Choroid plexus epithelial cell (primary cell): ENCODE results near the gene IFNLR1.

Experiments
- DNase-seq: peaks from one replicate; pipeline ENCODE4 v3.0.0-alpha.2; 2010; ENCODE audit warnings: low read depth
- H3K4me3 ChIP-seq: 2 replicates; pipeline ENCODE4 v1.5.1; 2011; ENCODE audit warnings: low read depth, mild to moderate bottlenecking, control low read depth, low read length, moderate library complexity
- CTCF ChIP-seq: conservative IDR thresholded peaks from 2 replicates; pipeline ENCODE4 v1.5.1; 2011; ENCODE audit warnings: low read depth, mild to moderate bottlenecking, control low read depth, inconsistent platforms, low read length, moderate library complexity

The IFNLR1 gene

GRCh38 chr1:24179251-24179840 is 7.7 kb downstream of the IFNLR1 start:
- H3K4me3 ChIP-seq, result no peak overlapping the region
- DNase-seq, result no peak
- TF ChIP-seq CTCF, result no peak

GRCh38 chr1:24178407-24178806 is 8.7 kb downstream of the IFNLR1 start:
- DNase-seq, result no peak
- no peak overlapping the region for H3K4me3 ChIP-seq
- no peak for TF ChIP-seq CTCF

- H3K4me3 ChIP-seq, result no peak overlapping the region
- TF ChIP-seq CTCF, result no peak
- no peak for DNase-seq
Measured at GRCh38 chr1:24177161-24177560, 9.9 kb downstream of the IFNLR1 start.

GRCh38 chr1:24175033-24175755 is 11.9 kb downstream of the IFNLR1 start:
- TF ChIP-seq CTCF, result no peak
- no peak overlapping the region for H3K4me3 ChIP-seq

GRCh38 chr1:24173638-24174575 is 13.2 kb downstream of the IFNLR1 start:
- TF ChIP-seq CTCF, result no peak
- no peak overlapping the region for H3K4me3 ChIP-seq
- DNase-seq, result no peak

More at GRCh38 chr1:24175033-24175755, 11.9 kb downstream of the IFNLR1 start:
- no peak for DNase-seq

- no peak for TF ChIP-seq CTCF
- no peak for DNase-seq
- H3K4me3 ChIP-seq, result no peak overlapping the region
Measured at GRCh38 chr1:24172598-24172997, 14.5 kb downstream of the IFNLR1 start.
